Skin of body (tissue), 3 donors: ENCODE data around the gene GGA2. TPM values are rescaled to one million over a fixed set of nuclear protein-coding genes. Genes with fewer than 3 reads are reported as not detected.

Experiments
- DNase-seq: peaks from one replicate; lab custom pipeline; 2025; lab: John Stamatoyannopoulos, UW
- small RNA-seq: library from RNA; depleted of rRNA; stranded (forward); fragments of <200 nt; gene quantifications from one replicate; pipeline ENCODE3, GENCODE V24; 2014; ENCODE audit warnings: low replicate concordance
- total RNA-seq: library from RNA; depleted of rRNA; stranded (reverse); fragments of >200 nt; gene quantifications from one replicate; pipeline ENCODE4 v1.2.3, GENCODE V29; 2014

The GGA2 gene
- total RNA-seq, 1 donor from 2014 or later, result 45.0 TPM

- no peak for DNase-seq
Observed at GRCh38 chr16:23420011-23420410, 90.3 kb downstream of the GGA2 start.

- DNase-seq, result no peak
Observed at GRCh38 chr16:23416816-23417215, 93.5 kb downstream of the GGA2 start.

GRCh38 chr16:23414731-23415130 lies 95.6 kb downstream of the GGA2 start:
- no peak for DNase-seq

Small RNA genes within 50 kb of the gene (small RNA-seq; reads per million reads assigned to genes)
- gene RF00072, result not detected

Other genes with a start within 250 kb of the GGA2 start
- 3.7 TPM for gene SCNN1B, start 208.2 kb downstream of the GGA2 start, total RNA-seq
- gene COG7, start 57.3 kb downstream of the GGA2 start, total RNA-seq, result 24.7 TPM
- 22.1 TPM for gene EARS2, start 46.9 kb upstream of the GGA2 start, total RNA-seq
- 31.9 TPM for gene UBFD1, start 47.2 kb upstream of the GGA2 start, total RNA-seq
- gene NDUFAB1, start 85.8 kb upstream of the GGA2 start, total RNA-seq, result 74.9 TPM
- 7.4 TPM for gene PALB2, start 130.8 kb upstream of the GGA2 start, total RNA-seq
- 25.4 TPM for gene DCTN5, start 131.0 kb upstream of the GGA2 start, total RNA-seq
- gene PLK1, start 168.4 kb upstream of the GGA2 start, total RNA-seq, result 5.1 TPM
- gene ERN2, start 202.7 kb upstream of the GGA2 start, total RNA-seq, result not detected
- 5.1 TPM for gene CHP2, start 244.5 kb upstream of the GGA2 start, total RNA-seq